Liver (tissue), 9 donors: ENCODE measurements around the gene RIOK1. TPM values are rescaled to one million over a fixed set of nuclear protein-coding genes. Genes with fewer than 3 reads are reported as not detected.

ENCODE experiments used
- DNase-seq: peaks from one replicate; pipeline ENCODE4 v3.0.0-alpha.2; 2017; ENCODE audit warnings: low spot score
- H3K27ac ChIP-seq, 2 donors: one replicate each; pipeline ENCODE4 v1.7.0; 2013; ENCODE audit warnings: inconsistent platforms in 2 of 2, low read length in 2 of 2, control low read depth in 1 of 2, low read depth in 1 of 2, mild to moderate bottlenecking in 1 of 2
- H3K27me3 ChIP-seq, 4 donors: one replicate each; pipeline versions ENCODE4 v1.6.1 to v1.7.0; 2013; ENCODE audit warnings: low read length in 3 of 4, inconsistent platforms in 1 of 4, mild to moderate bottlenecking in 1 of 4, moderate library complexity in 1 of 4; ENCODE audit not compliant: control insufficient read depth in 4 of 4, insufficient read depth in 4 of 4
- H3K36me3 ChIP-seq, 4 donors: one replicate each; pipeline versions ENCODE4 v1.6.1 to v1.7.0; 2013; ENCODE audit warnings: low read length in 3 of 4, mild to moderate bottlenecking in 3 of 4, low read depth in 1 of 4, moderate library complexity in 1 of 4; ENCODE audit not compliant: control insufficient read depth in 4 of 4, insufficient read depth in 3 of 4
- H3K4me1 ChIP-seq, 4 donors: one replicate each; pipeline versions ENCODE4 v1.6.1 to v1.7.0; 2013; ENCODE audit warnings: low read length in 3 of 4, mild to moderate bottlenecking in 3 of 4, moderate library complexity in 1 of 4; ENCODE audit not compliant: control insufficient read depth in 4 of 4, insufficient read depth in 4 of 4
- H3K4me3 ChIP-seq, 3 donors: one replicate each; pipeline versions ENCODE4 v1.6.1 to v1.7.0; 2013; ENCODE audit warnings: low read length in 3 of 3, control low read depth in 1 of 3, low read depth in 1 of 3, mild to moderate bottlenecking in 1 of 3
- H3K9ac ChIP-seq, 2 donors: one replicate each; pipeline ENCODE4 v1.7.0; 2013; ENCODE audit warnings: low read length in 2 of 2, mild to moderate bottlenecking in 2 of 2, moderate library complexity in 2 of 2, control low read depth in 1 of 2, low read depth in 1 of 2
- H3K9me3 ChIP-seq, 4 donors: one replicate each; pipeline versions ENCODE4 v1.6.1 to v1.7.0; 2013; ENCODE audit warnings: low read length in 3 of 4; ENCODE audit not compliant: control insufficient read depth in 4 of 4
- CTCF ChIP-seq: fragments of 150-350 bp; IDR thresholded peaks from 2 replicates; pipeline ENCODE4 v1.5.1; 2017; ENCODE audit warnings: improper control_type of control experiment, low read depth, low read length; ENCODE audit not compliant: missing input control
- EGR1 ChIP-seq, 2 donors: IDR thresholded peaks; 2 replicates each; pipeline ENCODE4 v1.6.1; 2016 to 2018; ENCODE audit warnings: antibody characterized with exemption in 2 of 2, low read depth in 2 of 2
- HNF4A ChIP-seq, 2 donors: conservative IDR thresholded peaks; 2 replicates each; pipeline ENCODE4 v1.6.1; 2016; ENCODE audit warnings: antibody characterized with exemption in 2 of 2, mild to moderate bottlenecking in 2 of 2
- HNF4G ChIP-seq: IDR thresholded peaks from 2 replicates; pipeline ENCODE4 v1.6.1; 2016; ENCODE audit warnings: antibody characterized with exemption
- NR2F2 ChIP-seq: IDR thresholded peaks from 2 replicates; pipeline ENCODE4 v1.6.1; 2016; ENCODE audit warnings: antibody characterized with exemption
- SP1 ChIP-seq: IDR thresholded peaks from 2 replicates; pipeline ENCODE4 v1.6.1; 2018; ENCODE audit warnings: antibody characterized with exemption, mild to moderate bottlenecking
- TAF1 ChIP-seq: conservative IDR thresholded peaks from 2 replicates; pipeline ENCODE4 v1.6.1; 2016; ENCODE audit warnings: antibody characterized with exemption, mild to moderate bottlenecking
- WGBS: extraction: QIAGEN DNeasy Blood & Tissue Kit; methylation state at CpG from one replicate; pipeline ENCODE4 v1.1.7; 2013; 5-methylcytosine and 5-hydroxymethylcytosine counted together
- polyA plus RNA-seq, 2 donors: library from polyadenylated mRNA; stranded (reverse) in 1 of 2; unstranded in 1 of 2; fragments of 200-250 nt in 1 of 2; fragments of >200 nt in 1 of 2; fragmentation: Nextera tagmentation in 1 of 2; extraction: Ambion mirVana in 1 of 2; gene quantifications; one replicate each; pipeline versions ENCODE4 v1.2.1 to v1.2.3, GENCODE V29; 2013 to 2015
- total RNA-seq, 2 donors: library from RNA; depleted of rRNA; stranded (reverse); fragments of >200 nt; gene quantifications; one replicate each; pipeline ENCODE4 v1.2.3, GENCODE V29; 2014
- TF ChIP-seq, protein P1 (sequence below): IDR thresholded peaks from 2 replicates; pipeline ENCODE4 v1.6.1; 2016; ENCODE audit warnings: antibody characterized with exemption, mild to moderate bottlenecking
- TF ChIP-seq, protein P2 (sequence below): IDR thresholded peaks from 2 replicates; pipeline ENCODE4 v1.6.1; 2016; ENCODE audit warnings: antibody characterized with exemption
- donor health status: healthy.
- donor health status: healthy.
- donor health status: healthy.
- donor health status: healthy.
- donor health status: healthy.

The RIOK1 gene
- total and polyA plus RNA-seq, 4 donors, result 4.8 to 10.0 (median 6.6) TPM

DNA sequence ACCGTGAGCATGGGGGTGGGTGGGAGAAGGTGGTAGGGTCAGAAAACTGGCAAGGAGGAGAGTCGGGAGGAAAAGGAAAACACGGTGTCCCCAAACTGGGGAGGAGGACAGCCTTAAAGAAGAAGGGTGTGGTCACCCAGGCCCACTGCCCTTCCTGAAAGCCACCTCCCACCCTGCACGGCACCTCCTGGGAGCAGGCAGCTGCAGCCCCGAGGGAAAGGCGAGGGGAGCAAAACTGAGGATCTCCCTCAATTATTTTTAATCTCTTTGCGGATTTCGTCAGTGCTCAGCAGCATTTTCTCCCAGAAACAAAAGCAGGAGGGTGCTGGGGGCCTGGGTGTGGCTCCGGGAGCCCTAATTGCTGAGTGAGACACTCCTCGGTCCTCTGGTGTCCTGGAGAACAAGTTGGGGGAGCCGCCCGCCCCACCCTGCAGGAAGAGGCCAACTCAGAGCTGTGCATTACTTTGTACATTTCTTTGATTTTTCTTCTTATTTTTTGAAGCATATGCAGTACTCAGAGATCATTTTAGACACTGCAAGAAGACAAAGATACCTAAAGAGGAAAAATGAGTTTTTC is 56.4 kb downstream of the RIOK1 start (continued):
- TF ChIP-seq, protein P1, sequence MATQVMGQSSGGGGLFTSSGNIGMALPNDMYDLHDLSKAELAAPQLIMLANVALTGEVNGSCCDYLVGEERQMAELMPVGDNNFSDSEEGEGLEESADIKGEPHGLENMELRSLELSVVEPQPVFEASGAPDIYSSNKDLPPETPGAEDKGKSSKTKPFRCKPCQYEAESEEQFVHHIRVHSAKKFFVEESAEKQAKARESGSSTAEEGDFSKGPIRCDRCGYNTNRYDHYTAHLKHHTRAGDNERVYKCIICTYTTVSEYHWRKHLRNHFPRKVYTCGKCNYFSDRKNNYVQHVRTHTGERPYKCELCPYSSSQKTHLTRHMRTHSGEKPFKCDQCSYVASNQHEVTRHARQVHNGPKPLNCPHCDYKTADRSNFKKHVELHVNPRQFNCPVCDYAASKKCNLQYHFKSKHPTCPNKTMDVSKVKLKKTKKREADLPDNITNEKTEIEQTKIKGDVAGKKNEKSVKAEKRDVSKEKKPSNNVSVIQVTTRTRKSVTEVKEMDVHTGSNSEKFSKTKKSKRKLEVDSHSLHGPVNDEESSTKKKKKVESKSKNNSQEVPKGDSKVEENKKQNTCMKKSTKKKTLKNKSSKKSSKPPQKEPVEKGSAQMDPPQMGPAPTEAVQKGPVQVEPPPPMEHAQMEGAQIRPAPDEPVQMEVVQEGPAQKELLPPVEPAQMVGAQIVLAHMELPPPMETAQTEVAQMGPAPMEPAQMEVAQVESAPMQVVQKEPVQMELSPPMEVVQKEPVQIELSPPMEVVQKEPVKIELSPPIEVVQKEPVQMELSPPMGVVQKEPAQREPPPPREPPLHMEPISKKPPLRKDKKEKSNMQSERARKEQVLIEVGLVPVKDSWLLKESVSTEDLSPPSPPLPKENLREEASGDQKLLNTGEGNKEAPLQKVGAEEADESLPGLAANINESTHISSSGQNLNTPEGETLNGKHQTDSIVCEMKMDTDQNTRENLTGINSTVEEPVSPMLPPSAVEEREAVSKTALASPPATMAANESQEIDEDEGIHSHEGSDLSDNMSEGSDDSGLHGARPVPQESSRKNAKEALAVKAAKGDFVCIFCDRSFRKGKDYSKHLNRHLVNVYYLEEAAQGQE, result no peak
- TF ChIP-seq SP1, result no peak
- TF ChIP-seq HNF4G, result no peak
- no peak for TF ChIP-seq TAF1
- no peak for TF ChIP-seq NR2F2

GRCh38 chr6:7446619-7447325 is 57.2 kb downstream of the RIOK1 start:
- WGBS, result 89% methylated on average over 15 of the region's 15 CpGs
- H3K4me1 ChIP-seq, result no peaks in the 10 kb centered on the region
- H3K4me3 ChIP-seq, result no peak overlapping the region
- H3K9me3 ChIP-seq, result no peaks in the 10 kb centered on the region
- no peak for DNase-seq
- H3K27ac ChIP-seq, result no peak overlapping the region
- no peaks in the 10 kb centered on the region for H3K27me3 ChIP-seq
- TF ChIP-seq, protein P1, result no peak
- TF ChIP-seq, protein P2, sequence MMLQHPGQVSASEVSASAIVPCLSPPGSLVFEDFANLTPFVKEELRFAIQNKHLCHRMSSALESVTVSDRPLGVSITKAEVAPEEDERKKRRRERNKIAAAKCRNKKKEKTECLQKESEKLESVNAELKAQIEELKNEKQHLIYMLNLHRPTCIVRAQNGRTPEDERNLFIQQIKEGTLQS, result no peak
- no peak for TF ChIP-seq CTCF
- no peak for TF ChIP-seq HNF4A (conservative IDR thresholded peaks at IDR 0.05)
- TF ChIP-seq HNF4G, result no peak
- no peak for TF ChIP-seq EGR1 (IDR thresholded peaks at IDR 0.05; ENCODE audit: low read depth in 2 of 2)
- no peaks in the 10 kb centered on the region for H3K36me3 ChIP-seq
- no peak overlapping the region for H3K9ac ChIP-seq
